Gastroesophageal sphincter (tissue), 3 donors: ENCODE data around the gene LCE1F.

Source experiments
- CTCF ChIP-seq, 4 experiments: fragments of 200-600 bp in 2 of 4; fragments of 450-650 bp in 2 of 4; sonication (generic) in 1 of 4; IDR thresholded peaks; one replicate each; pipeline ENCODE4 v1.5.1; 2017 to 2019; ENCODE audit warnings: antibody characterized with exemption in 4 of 4, mild to moderate bottlenecking in 2 of 4, moderate library complexity in 2 of 4
- POLR2A ChIP-seq, 2 donors: fragments of 450-650 bp; IDR thresholded peaks; one replicate each; pipeline ENCODE4 v1.6.1; 2017; ENCODE audit warnings: antibody characterized with exemption in 2 of 2, mild to moderate bottlenecking in 2 of 2, moderate library complexity in 1 of 2
- POLR2AphosphoS5 ChIP-seq: sonication (generic); formaldehyde crosslinking; IDR thresholded peaks from one replicate; pipeline ENCODE4 v1.6.1; 2017; ENCODE audit warnings: antibody characterized with exemption

DNA sequence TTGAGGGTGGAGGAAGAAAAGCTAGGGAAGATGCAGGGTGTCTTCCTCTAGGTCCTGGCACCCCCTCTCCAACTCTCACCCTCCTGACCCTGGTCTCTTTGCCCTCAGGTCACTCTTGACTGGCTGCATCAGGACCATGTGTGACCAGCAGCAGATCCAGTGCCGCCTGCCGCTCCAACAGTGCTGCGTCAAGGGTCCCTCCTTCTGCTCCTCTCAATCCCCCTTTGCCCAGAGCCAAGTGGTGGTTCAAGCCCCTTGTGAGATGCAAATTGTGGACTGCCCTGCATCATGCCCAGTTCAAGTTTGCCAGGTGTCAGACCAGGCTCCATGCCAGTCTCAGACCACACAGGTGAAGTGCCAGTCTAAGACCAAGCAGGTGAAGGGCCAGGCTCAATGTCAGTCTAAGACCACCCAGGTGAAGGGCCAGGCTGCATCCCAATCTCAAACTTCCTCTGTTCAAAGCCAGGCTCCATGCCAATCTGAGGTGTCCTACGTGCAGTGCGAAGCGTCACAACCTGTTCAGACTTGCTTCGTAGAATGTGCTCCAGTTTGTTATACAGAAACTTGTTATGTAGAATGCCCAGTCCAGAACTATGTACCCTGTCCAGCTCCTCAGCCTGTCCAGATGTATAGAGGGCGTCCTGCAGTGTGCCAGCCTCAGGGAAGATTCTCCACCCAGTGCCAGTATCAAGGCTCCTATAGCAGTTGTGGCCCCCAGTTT lies 15.3 kb upstream of the LCE1F start:
- no peak for TF ChIP-seq CTCF (IDR thresholded peaks at IDR 0.05)
- TF ChIP-seq POLR2A (IDR thresholded peaks at IDR 0.05) = no peak
- no peak for TF ChIP-seq POLR2AphosphoS5
